KG1 (cell line): Measurements from ENCODE around the gene POLQ.
"Not testable (repeated sequence)": the region's sequence is repeated elsewhere in the genome, so short reads cannot be mapped to it uniquely, and the experiment has no call there.

Experiments
- DNase-seq: peaks from one replicate; lab custom pipeline; 2025; lab: John Stamatoyannopoulos, UW

POLQ gene

DNA sequence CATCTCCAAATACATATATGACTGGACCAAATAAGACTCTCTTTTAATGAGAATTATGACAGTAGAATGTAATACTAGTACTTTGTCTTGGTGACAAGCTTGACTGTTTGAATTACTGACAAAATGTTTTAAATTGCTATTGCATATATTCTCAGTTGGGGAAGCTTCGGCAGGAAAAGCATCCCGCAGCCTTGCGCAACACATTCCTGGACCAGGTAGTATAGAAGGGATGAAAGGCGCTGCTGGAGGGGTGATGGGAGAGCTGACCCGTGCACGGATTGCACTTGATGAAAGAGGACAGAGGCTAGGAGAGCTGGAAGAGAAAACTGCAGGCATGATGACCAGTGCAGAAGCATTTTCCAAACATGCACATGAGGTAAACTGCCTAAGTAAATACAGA is 127.6 kb downstream of the POLQ start:
- no peak for DNase-seq

- no peak for DNase-seq
Observed at GRCh38 chr3:121414924-121415323, 130.9 kb downstream of the POLQ start.

GRCh38 chr3:121411523-121411922 is 134.3 kb downstream of the POLQ start:
- DNase-seq, result no peak

GRCh38 chr3:121405631-121406030 is 140.2 kb downstream of the POLQ start:
- DNase-seq, result no peak

DNA sequence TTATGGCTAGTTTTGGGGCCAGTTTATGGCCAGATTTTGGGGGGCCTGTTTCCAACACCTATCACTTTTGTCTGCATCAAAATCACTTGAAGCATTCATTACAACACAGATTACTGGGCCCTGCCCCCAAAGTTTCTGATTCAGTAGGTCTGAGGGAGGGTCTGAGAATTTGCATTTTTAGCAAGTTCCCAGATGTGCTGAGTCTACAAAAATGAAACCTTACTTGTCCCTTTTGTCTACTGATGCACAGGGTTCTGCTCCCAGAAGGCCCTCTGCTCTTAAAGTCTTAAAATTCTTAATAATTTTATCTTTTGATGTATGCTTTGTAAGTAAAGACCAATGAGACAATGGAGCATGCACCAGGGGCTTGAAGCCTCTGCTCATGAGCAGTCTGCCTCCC is 146.0 kb downstream of the POLQ start:
- DNase-seq, result no peak

- not testable (repeated sequence) for DNase-seq
Observed at GRCh38 chr3:121398051-121398450, 147.7 kb downstream of the POLQ start.

- not testable (repeated sequence) for DNase-seq
Observed at GRCh38 chr3:121395967-121396366, 149.8 kb downstream of the POLQ start.

DNA sequence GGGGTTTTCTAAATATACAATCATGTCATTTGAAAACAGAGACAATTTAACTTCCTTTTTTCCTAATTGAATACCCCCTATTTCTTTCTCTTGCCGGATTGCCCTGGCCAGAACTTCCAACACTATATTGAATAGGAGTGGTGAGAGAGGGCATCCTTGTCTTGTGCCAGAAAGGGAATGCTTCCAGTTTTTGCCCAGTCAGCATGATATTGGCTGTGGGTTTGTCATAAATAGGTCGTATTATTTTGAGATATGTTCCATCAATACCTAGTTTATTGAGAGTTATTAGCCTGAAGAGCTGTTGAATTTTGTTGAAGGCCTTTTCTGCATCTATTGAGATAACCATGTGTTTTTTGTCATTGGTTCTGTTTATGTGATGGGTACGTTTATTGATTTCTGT is 157.5 kb downstream of the POLQ start:
- not testable (repeated sequence) for DNase-seq
